Sigmoid colon (tissue), 7 donors: Measurements from ENCODE around the gene ANKRD36C. TPM values are rescaled to one million over a fixed set of nuclear protein-coding genes. Genes with fewer than 3 reads are reported as not detected.
"Not testable (repeated sequence)": the region's sequence is repeated elsewhere in the genome, so short reads cannot be mapped to it uniquely, and the experiment has no call there.

ENCODE experiments used
- DNase-seq: peaks from one replicate; pipeline ENCODE4 v3.0.0-alpha.2; 2019
- H3K27ac ChIP-seq, 4 donors: fragments of 200-600 bp; sonication (generic); one replicate each; pipeline ENCODE4 v1.5.1; 2016 to 2019; ENCODE audit warnings: mild to moderate bottlenecking in 1 of 4
- H3K27me3 ChIP-seq, 3 donors: fragments of 200-600 bp; sonication (generic); one replicate each; pipeline ENCODE4 v1.5.1; 2019; ENCODE audit warnings: mild to moderate bottlenecking in 1 of 3
- H3K36me3 ChIP-seq, 4 donors: fragments of 200-600 bp; sonication (generic); one replicate each; pipeline ENCODE4 v1.5.1; 2016 to 2019
- H3K4me1 ChIP-seq, 4 donors: fragments of 200-600 bp; sonication (generic); one replicate each; pipeline ENCODE4 v1.5.1; 2017 to 2019
- H3K4me3 ChIP-seq, 4 donors: fragments of 200-600 bp; sonication (generic); one replicate each; pipeline ENCODE4 v1.5.1; 2017 to 2019; ENCODE audit warnings: mild to moderate bottlenecking in 2 of 4, moderate library complexity in 1 of 4
- H3K9me3 ChIP-seq, 4 donors: fragments of 200-600 bp in 3 of 4; sonication (generic) in 3 of 4; one replicate each; pipeline versions ENCODE4 v1.5.1 to v1.6.1; 2013 to 2019
- CTCF ChIP-seq, 4 experiments: fragments of 450-650 bp in 3 of 4; fragments of 200-600 bp in 1 of 4; IDR thresholded peaks; one replicate each; pipeline ENCODE4 v1.5.1; 2016 to 2019; ENCODE audit warnings: antibody characterized with exemption in 4 of 4, mild to moderate bottlenecking in 3 of 4, moderate library complexity in 2 of 4
- EP300 ChIP-seq, 4 donors: sonication (generic); formaldehyde crosslinking; IDR thresholded peaks; one replicate each; pipeline ENCODE4 v1.6.1; 2017; ENCODE audit warnings: antibody characterized with exemption in 4 of 4
- POLR2A ChIP-seq, 2 donors: fragments of 450-650 bp; IDR thresholded peaks; one replicate each; pipeline ENCODE4 v1.6.1; 2016; ENCODE audit warnings: antibody characterized with exemption in 2 of 2, mild to moderate bottlenecking in 2 of 2, moderate library complexity in 2 of 2
- POLR2AphosphoS5 ChIP-seq, 4 donors: sonication (generic); formaldehyde crosslinking; IDR thresholded peaks; one replicate each; pipeline ENCODE4 v1.6.1; 2017; ENCODE audit warnings: antibody characterized with exemption in 4 of 4
- WGBS, 2 donors: extraction: QIAGEN DNeasy Blood & Tissue Kit; methylation state at CpG; one replicate each; pipeline ENCODE4 v1.1.7; 2013; 5-methylcytosine and 5-hydroxymethylcytosine counted together
- intact Hi-C: fragments of 100-400 bp; cut with DNase I; formaldehyde crosslinking; loops from one replicate; pipeline ENCODE4 v1.15.1; 2023
- polyA plus RNA-seq, 3 donors: library from polyadenylated mRNA; stranded (reverse); fragments of 200-250 nt; gene quantifications; one replicate each; pipeline ENCODE4 v1.2.3, GENCODE V29; 2013
- total RNA-seq, 4 donors: library from RNA; depleted of rRNA; stranded (reverse); fragments of >200 nt; gene quantifications; one replicate each; pipeline ENCODE4 v1.1.0, GENCODE V29; 2016
- donor health status: healthy with polysubstance abuse.
- donor health status: Bipolar disorder and iron deficiency.
- donor health status: healthy.

The ANKRD36C gene
- total RNA-seq: 10 to 100 TPM; 28.8 to 56.5 (median 33.6) TPM
- polyA plus RNA-seq: 1 to 10 TPM in 1 of 3 donors, under 1 TPM in 1, not detected in 1; 0.92 to 7.4 TPM

GRCh38 chr2:95991351-95992094, at the start of gene ANKRD36C:
Gene ANKRD36C, minus strand, starts transcription at chr2:95991824. Its CDS starts 116 bp downstream, at chr2:95991708.
- H3K4me3 ChIP-seq: peak within 1 kb of the TSS; percentile 53 to 65 (median 62)
- H3K4me1 ChIP-seq, H3K9me3 ChIP-seq, H3K36me3 ChIP-seq, DNase-seq, H3K27me3 ChIP-seq: not testable (repeated sequence)
- peak within 1 kb of the TSS; percentile 87 to 91 (median 89) for H3K27ac ChIP-seq
- TF ChIP-seq POLR2A (IDR thresholded peaks at IDR 0.05): peak in 1 of 2 donors; percentile 39
- intact Hi-C loops: loop anchor here (2.0 kb wide), 1 partner anchor 125 kb away; the partner anchor contains the start of gene ADRA2B
- 1% methylated on average over 32 of the region's 56 CpGs for WGBS, 2 donors

- H3K9me3 ChIP-seq, DNase-seq, H3K4me3 ChIP-seq, H3K27ac ChIP-seq, intact Hi-C loops, H3K4me1 ChIP-seq, H3K27me3 ChIP-seq, H3K36me3 ChIP-seq: not testable (repeated sequence)
- no CpG with 5 or more reads among the region's 14 CpGs for WGBS, 2 donors
These were observed 43.9 kb upstream of the ANKRD36C start for GRCh38 chr2:96035554-96035953.

- intact Hi-C loops, DNase-seq, H3K27me3 ChIP-seq, H3K9me3 ChIP-seq, H3K4me3 ChIP-seq, H3K36me3 ChIP-seq, H3K4me1 ChIP-seq, H3K27ac ChIP-seq: not testable (repeated sequence)
- WGBS, 2 donors: no CpG with 5 or more reads among the region's 34 CpGs
These were observed 43.2 kb upstream of the ANKRD36C start, which contains the start of gene GPAT2 for GRCh38 chr2:96034792-96035191. Gene GPAT2, minus strand, starts transcription at chr2:96034916. Its CDS starts 2,557 bp downstream, at chr2:96032359.

DNA sequence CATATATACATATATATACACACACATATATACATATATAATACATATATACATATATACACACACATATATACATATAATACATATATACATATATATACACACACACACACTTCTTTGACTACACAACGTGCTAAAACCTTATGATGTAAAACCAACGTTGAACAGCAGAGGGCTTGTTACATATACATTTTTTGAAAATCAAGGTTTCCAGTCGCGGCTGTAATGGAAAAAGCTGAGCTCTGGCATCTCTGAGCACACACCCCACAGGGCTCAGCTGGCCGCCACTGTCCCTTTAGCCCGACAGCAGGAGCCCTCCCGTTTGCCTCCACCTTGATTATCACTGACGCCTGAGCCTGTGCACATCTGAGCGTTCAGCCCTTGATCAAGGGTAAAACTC, 42.4 kb upstream of the ANKRD36C start:
- not testable (repeated sequence) for DNase-seq

GRCh38 chr2:96027725-96028325, 36.2 kb upstream of the ANKRD36C start:
- H3K4me1 ChIP-seq, DNase-seq, H3K27ac ChIP-seq, H3K9me3 ChIP-seq, H3K27me3 ChIP-seq, H3K4me3 ChIP-seq, H3K36me3 ChIP-seq: not testable (repeated sequence)
- no CpG with 5 or more reads among the region's 16 CpGs for WGBS, 2 donors
- intact Hi-C loops: loop anchor here (10.0 kb wide), 1 partner anchor 87 kb away; the partner anchor contains the start of gene ADRA2B

More for the DNA sequence above, 42.4 kb upstream of the ANKRD36C start:
- intact Hi-C loops, H3K36me3 ChIP-seq, H3K4me1 ChIP-seq, H3K4me3 ChIP-seq, H3K9me3 ChIP-seq, H3K27me3 ChIP-seq, H3K27ac ChIP-seq: not testable (repeated sequence)
- WGBS, 2 donors: no CpG with 5 or more reads among the region's 9 CpGs

DNA sequence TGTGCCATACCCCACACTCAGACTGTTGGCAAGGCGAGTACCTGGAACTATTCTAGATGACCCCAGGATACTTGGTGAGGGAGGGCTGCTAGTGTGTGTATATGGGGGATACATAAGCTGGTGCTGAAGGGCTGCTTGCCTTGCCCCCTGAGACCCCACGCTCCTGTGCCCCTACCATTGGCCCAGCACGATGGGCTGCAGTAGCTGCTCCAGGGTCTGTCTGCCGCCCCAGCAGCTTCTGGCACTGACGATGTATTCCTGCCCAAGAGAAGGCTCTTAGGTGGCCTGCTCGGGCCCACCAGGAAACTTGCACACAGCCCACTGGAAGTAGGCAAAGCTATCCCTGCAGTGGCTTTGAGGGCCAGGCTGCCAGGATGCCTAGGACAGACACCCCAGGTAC, 34.1 kb upstream of the ANKRD36C start:
- H3K27me3 ChIP-seq, H3K27ac ChIP-seq, DNase-seq, H3K4me3 ChIP-seq, H3K4me1 ChIP-seq, H3K9me3 ChIP-seq, H3K36me3 ChIP-seq: not testable (repeated sequence)
- WGBS, 2 donors: 94 to 98% methylated on average over 6 of the region's 6 CpGs
- intact Hi-C loops: loop anchor here (10.0 kb wide), 1 partner anchor 89 kb away; the partner anchor contains the start of gene ADRA2B

DNA sequence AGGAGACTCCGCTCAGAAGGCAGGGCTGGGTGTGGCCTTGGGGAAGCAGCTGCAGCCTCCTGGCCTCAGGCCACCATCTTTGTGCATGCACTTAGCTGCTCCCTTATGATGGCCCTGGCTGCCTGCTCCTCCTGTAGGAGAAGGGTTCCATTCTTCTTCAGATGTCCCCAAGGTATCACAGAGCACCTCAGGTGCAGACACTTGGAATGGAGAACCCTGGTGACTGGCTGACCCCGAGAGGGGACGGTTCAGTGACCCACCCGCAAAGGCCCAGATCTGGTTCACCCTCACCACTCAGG, 33.5 kb upstream of the ANKRD36C start:
- intact Hi-C loops: loop anchor here (10.0 kb wide), 1 partner anchor 90 kb away; the partner anchor contains the start of gene ADRA2B
- Histone ChIP-seq H3K9me3 (no peaks in the 10 kb centered on the region), H3K36me3 (peaks cover 0 to 3% (median 0%) of the 10 kb centered on the region in 4 donors), H3K27ac (no peak overlapping the region), H3K27me3 (no peaks in the 10 kb centered on the region), H3K4me1 (no peaks in the 10 kb centered on the region), H3K4me3 (no peak overlapping the region)
- TF ChIP-seq POLR2A (IDR thresholded peaks at IDR 0.05): no peak
- no peak for TF ChIP-seq EP300 (IDR thresholded peaks at IDR 0.05)
- TF ChIP-seq CTCF (IDR thresholded peaks at IDR 0.05): no peak
- TF ChIP-seq POLR2AphosphoS5 (IDR thresholded peaks at IDR 0.05): no peak
- 76 to 86% methylated on average over 4 of the region's 4 CpGs for WGBS, 2 donors
- DNase-seq: no peak
